ENCODE results near the gene AZIN2. TPM values are rescaled to one million over a fixed set of nuclear protein-coding genes. Genes with fewer than 3 reads are reported as not detected.
A peak's percentile ranks its signal among the peaks of the same experiment; 100 is the strongest.
"Not testable (repeated sequence)": the region's sequence is repeated elsewhere in the genome, so short reads cannot be mapped to it uniquely, and the experiment has no call there.

AZIN2 gene
- total RNA-seq, 1 donor from 2014 or later: 3.5 TPM

- no peak for TF ChIP-seq CTCF (IDR thresholded peaks at IDR 0.05)
- peak in 1 of 2 donors; percentile 34 for DNase-seq (ENCODE audit: low spot score in 2 of 2)
- H3K27me3 ChIP-seq: no peaks in the 10 kb centered on the region
- peaks cover 0 to 8% of the 10 kb centered on the region in 2 donors for H3K4me1 ChIP-seq
- no peaks in the 10 kb centered on the region for H3K36me3 ChIP-seq
- H3K4me3 ChIP-seq: no peak overlapping the region
- H3K9me3 ChIP-seq: no peaks in the 10 kb centered on the region
- intact Hi-C loops (cut with DNase I): no loop called here
- H3K27ac ChIP-seq: no peak overlapping the region
Observed at GRCh38 chr1:33132549-33132948, 51.6 kb downstream of the AZIN2 start.

- Histone ChIP-seq H3K4me1 (no peaks in the 10 kb centered on the region), H3K27me3 (no peaks in the 10 kb centered on the region), H3K27ac (no peak overlapping the region), H3K4me3 (no peak overlapping the region), H3K9me3 (no peaks in the 10 kb centered on the region), H3K36me3 (no peaks in the 10 kb centered on the region)
- TF ChIP-seq CTCF (IDR thresholded peaks at IDR 0.05): no peak
- intact Hi-C loops (cut with DNase I): no loop called here
- no peak for DNase-seq (ENCODE audit: low spot score in 2 of 2)
Observed at GRCh38 chr1:33133478-33134105, 52.6 kb downstream of the AZIN2 start.

DNA sequence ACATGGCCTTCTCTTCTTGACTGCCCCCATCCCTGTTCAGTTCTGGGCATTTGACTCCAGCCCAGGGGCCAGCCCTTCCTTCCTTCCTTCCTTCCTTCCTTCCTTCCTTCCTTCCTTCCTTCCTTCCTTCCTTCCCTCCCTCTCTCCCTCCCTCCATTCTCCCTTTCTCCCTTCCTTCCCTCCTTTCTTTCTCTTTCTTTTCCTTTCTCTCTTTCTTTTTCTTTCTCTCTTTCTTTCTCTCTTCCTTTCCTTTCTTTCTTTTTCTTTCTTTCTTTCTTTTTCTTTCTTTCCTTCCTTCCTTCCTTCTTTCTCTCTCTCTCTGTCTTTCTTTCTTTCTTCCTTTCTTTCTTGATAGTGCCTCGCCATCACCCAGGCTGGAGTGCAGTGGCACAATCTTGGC, 55.1 kb downstream of the AZIN2 start:
- H3K27ac ChIP-seq; H3K9me3 ChIP-seq; H3K27me3 ChIP-seq; intact Hi-C loops (cut with DNase I); H3K4me3 ChIP-seq; H3K4me1 ChIP-seq; H3K36me3 ChIP-seq; DNase-seq (ENCODE audit: low spot score in 2 of 2): not testable (repeated sequence)

- peak in 2 of 3 experiments; percentile 20 to 44 for TF ChIP-seq CTCF (IDR thresholded peaks at IDR 0.05)
- no peak overlapping the region for H3K27ac ChIP-seq
- H3K4me1 ChIP-seq: peaks cover 0 to 5% of the 10 kb centered on the region in 2 donors
- no peaks in the 10 kb centered on the region for H3K9me3 ChIP-seq
- no peak for DNase-seq (ENCODE audit: low spot score in 2 of 2)
- H3K27me3 ChIP-seq: no peaks in the 10 kb centered on the region
- no peaks in the 10 kb centered on the region for H3K36me3 ChIP-seq
- H3K4me3 ChIP-seq: no peak overlapping the region
- intact Hi-C loops (cut with DNase I): no loop called here
Observed at GRCh38 chr1:33137800-33138199, 56.8 kb downstream of the AZIN2 start.

- intact Hi-C loops (cut with DNase I): no loop called here
- Histone ChIP-seq H3K4me3 (no peak overlapping the region), H3K36me3 (no peaks in the 10 kb centered on the region), H3K27me3 (no peaks in the 10 kb centered on the region), H3K4me1 (peaks cover 0 to 12% of the 10 kb centered on the region in 2 donors), H3K27ac (no peak overlapping the region), H3K9me3 (no peaks in the 10 kb centered on the region)
- TF ChIP-seq CTCF (IDR thresholded peaks at IDR 0.05): no peak
- DNase-seq (ENCODE audit: low spot score in 2 of 2): no peak
Observed at GRCh38 chr1:33140153-33141149, 59.5 kb downstream of the AZIN2 start.

- TF ChIP-seq CTCF (IDR thresholded peaks at IDR 0.05): no peak
- Histone ChIP-seq H3K27ac (no peak overlapping the region), H3K36me3 (peaks cover 5 to 6% of the 10 kb centered on the region in 2 donors), H3K4me1 (peaks cover 0 to 12% of the 10 kb centered on the region in 2 donors), H3K27me3 (no peaks in the 10 kb centered on the region), H3K4me3 (no peak overlapping the region), H3K9me3 (no peaks in the 10 kb centered on the region)
- intact Hi-C loops (cut with DNase I): no loop called here
- no peak for DNase-seq (ENCODE audit: low spot score in 2 of 2)
Observed at GRCh38 chr1:33141216-33141615, 60.3 kb downstream of the AZIN2 start.

Measured in ascending aorta (tissue), 2 donors.